Measurements from ENCODE around the gene COL4A1. TPM values are rescaled to one million over a fixed set of nuclear protein-coding genes. Genes with fewer than 3 reads are reported as not detected.

The COL4A1 gene
- total RNA-seq, 1 donor from 2014 or later = 0.44 TPM

DNA sequence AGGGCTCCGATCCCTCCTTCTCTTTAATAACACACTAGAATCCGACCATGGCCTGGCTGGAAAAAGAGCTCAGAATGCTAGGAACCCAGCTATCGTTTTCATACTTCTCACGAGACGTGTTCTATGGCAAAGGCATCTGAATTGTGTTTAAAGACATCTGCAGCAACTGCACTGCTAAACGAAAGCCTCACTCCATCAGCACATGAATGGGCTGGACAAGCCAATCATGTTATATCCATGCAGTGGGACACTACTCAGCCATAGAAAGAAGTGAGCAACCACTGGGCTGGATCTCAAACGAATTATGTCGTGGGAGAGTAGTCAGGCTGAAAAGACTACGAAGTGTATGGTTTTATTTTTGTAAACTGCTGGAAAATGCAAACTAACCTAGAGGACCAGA is 136.1 kb downstream of the COL4A1 start:
- intact Hi-C loops (cut with micrococcal nuclease) = no loop called here

GRCh38 chr13:110170020-110170790 is 136.8 kb downstream of the COL4A1 start:
- intact Hi-C loops (cut with micrococcal nuclease) = no loop called here

GRCh38 chr13:110168999-110169933 is 137.7 kb downstream of the COL4A1 start:
- intact Hi-C loops (cut with micrococcal nuclease) = no loop called here

GRCh38 chr13:110166598-110166997 is 140.4 kb downstream of the COL4A1 start:
- intact Hi-C loops (cut with micrococcal nuclease) = no loop called here

GRCh38 chr13:110164706-110165105 is 142.3 kb downstream of the COL4A1 start:
- intact Hi-C loops (cut with micrococcal nuclease) = no loop called here

DNA sequence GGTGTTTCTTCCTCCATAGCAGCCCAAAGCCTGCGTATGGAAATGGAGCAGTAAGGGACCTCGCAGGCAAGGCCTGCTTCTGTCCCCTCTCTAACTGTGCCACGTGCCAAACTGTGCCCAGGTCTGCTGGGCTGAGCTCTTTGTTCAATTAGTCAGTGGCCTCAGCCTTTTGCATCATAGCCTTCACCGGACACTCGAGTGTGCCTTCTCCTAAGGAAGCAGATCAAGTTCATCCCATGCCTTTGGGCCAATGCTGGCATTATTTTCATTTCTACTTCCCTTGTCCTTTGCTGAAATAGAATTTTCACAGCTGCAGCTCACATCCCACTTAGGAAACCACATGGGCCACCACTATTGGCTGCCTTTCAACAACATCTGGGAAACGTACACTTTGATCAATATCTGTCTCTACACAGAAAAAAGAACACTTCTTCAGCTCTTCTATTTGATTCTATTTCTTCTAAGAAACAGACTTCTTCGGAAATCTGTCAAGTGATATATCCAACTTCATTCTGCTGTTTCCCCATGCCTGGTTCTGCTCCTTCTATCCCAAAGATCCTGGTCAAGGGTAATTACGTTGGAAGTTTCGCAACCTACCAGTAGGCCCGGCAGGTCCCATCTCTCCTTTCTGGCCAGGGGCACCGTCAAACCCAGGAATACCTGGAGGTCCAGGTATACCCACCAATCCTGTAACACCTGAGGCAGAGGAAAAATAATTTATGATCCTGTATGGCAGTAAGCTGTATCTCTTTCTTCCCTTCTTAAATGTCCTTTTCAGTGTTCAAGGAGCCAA is 143.9 kb downstream of the COL4A1 start:
- intact Hi-C loops (cut with micrococcal nuclease) = no loop called here

GRCh38 chr13:110162053-110162452 is 144.9 kb downstream of the COL4A1 start:
- intact Hi-C loops (cut with micrococcal nuclease) = no loop called here

DNA sequence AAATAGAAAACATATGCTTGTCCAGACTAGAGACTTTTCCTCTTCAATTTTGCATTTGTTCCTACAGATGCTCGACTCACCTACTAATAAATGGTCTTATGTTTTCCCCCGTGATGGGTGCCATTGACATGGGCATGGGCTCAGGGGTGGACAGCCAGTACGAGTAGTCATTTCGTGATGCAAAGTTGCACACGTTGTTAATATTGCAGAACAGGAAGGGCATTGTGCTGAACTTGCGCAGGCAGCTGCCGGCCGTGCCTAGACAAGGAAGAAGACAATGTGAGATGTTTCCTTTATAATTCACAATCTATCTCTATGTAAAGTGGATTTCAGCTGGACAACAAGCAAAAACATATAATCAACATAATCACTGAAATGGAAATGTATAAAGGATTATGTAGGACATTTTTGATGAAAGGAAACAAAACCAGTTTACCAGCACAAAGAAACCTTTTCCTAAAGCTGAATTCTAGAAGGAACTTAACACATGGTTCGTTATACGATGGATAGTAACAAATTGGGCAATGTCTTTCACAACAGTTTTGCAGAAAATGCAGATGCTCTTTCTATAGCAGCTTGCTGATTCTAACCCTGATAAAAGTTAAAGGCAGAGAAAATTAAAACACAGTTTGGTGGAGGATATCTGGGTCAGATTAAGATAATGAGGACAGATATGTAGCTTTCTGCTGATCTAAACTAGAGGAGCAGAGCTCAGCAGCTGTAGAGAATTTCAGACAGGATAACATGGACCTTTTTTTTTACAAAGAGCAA is 145.7 kb downstream of the COL4A1 start:
- intact Hi-C loops (cut with micrococcal nuclease) = no loop called here

DNA sequence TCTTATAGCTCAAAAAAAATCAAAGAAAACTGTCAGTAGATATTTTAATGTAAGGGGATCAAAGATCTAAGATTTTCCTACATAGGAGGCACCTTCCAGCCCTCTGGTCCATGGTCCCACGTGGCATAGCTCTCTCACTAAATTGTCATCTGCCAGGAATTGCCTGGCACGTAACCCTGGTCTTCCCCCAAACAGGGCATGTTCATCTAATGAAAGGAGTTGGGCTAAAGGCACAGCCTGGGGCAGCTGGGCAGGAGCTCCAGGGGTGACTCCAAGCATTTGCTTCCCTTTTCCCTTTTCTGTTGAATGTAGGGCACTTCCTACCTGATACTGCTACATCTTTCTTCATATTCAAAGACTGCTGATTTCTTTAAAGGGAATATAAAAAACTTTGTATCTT is 148.7 kb downstream of the COL4A1 start:
- intact Hi-C loops (cut with micrococcal nuclease) = no loop called here

GRCh38 chr13:110157718-110158117 is 149.2 kb downstream of the COL4A1 start:
- intact Hi-C loops (cut with micrococcal nuclease) = no loop called here

GRCh38 chr13:110156301-110157049 is 150.5 kb downstream of the COL4A1 start:
- intact Hi-C loops (cut with micrococcal nuclease) = no loop called here

- intact Hi-C loops (cut with micrococcal nuclease) = no loop called here
Measured at GRCh38 chr13:110155072-110155471, 151.9 kb downstream of the COL4A1 start.

DNA sequence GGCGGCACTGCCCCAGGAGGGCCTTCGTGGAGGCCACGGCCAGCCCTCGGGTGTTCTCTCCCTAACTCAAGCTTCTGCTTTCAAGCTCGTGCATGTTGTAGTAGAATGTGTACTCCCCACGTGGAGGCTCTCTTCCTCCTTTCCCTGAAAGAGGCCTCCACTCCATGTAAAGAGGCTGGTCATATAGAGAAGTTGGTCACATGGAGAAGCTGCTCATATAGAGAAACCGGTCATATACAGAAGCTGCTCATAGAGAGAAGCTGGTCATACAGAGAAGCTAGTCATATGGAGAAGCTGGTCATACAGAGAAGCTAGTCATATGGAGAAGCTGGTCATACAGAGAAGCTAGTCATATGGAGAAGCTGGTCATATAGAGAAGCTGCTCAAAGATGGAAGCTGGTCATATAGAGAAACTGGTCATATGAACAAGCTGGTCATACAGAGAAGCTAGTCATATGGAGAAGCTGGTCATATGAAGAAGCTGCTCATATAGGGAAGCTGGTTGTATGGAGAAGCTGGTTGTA is 152.5 kb downstream of the COL4A1 start:
- intact Hi-C loops (cut with micrococcal nuclease) = no loop called here

- intact Hi-C loops (cut with micrococcal nuclease) = no loop called here
Measured at GRCh38 chr13:110152351-110152750, 154.6 kb downstream of the COL4A1 start.

DNA sequence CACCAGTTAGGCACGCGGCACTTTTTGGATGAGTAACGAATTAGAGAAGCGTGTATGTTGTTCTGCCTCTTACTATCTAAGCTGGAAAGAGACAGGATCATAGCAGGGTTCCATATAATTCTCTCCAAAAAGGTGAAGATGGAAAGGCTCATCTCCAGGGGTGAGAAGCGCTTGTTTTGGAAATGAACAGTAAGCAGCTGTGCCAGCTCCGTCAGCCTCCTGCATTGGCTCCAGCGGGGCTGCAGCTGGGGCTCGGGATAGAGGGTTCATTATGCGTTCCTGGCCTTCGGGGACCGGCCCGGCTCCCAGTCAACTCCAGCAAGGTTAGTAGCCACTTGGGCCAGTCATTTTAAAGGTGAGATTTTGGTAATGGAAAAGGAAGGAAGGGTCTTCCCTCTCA is 155.5 kb downstream of the COL4A1 start:
- intact Hi-C loops (cut with micrococcal nuclease) = no loop called here

GRCh38 chr13:110150384-110151101 is 156.4 kb downstream of the COL4A1 start:
- intact Hi-C loops (cut with micrococcal nuclease) = no loop called here

DNA sequence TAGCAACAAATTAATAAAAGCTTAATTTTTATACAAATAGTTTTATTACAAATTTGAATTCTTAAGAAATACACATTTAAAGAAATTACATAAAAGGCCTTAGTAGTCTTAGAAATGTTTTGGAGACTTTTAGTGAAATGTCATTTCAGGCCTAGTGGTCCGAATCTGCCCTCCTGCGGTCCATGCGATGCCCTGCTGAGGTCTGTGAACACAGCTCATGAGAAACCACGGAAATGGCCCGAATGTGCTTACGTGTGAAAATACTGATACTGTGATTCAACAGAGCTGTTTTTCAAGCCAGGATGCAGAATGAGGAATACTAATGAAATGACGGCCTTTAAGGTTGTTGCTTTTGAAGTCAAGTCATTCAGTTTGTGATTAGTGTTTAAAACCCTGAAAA is 157.9 kb downstream of the COL4A1 start:
- intact Hi-C loops (cut with micrococcal nuclease) = no loop called here

DNA sequence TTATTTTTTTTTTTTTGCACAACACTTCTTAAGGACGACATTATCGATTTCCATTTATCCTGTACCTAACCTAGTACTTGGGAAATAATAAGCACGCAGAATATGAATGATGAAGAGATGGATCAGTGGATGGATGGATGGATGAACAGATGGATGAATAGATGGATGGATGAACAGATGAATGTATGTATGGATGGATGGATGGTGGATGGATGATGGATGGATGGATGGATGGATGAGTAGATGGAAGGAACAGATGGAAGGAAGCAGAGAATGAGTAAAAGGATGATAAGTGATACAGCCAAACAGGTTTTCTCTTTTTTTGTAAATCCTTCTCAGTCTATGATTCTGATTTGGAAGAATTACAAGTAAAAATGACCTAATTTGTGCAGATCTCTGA is 166.9 kb downstream of the COL4A1 start:
- intact Hi-C loops (cut with micrococcal nuclease) = no loop called here

- intact Hi-C loops (cut with micrococcal nuclease) = loop anchor here (5.0 kb wide), 4 partner anchors 351 to 1921 kb away; partner anchors contain the start of genes ABHD13, IRS2 and LIG4
Measured at GRCh38 chr13:110138700-110139036, 168.3 kb downstream of the COL4A1 start.
